GM19455 (cell line): ENCODE measurements around the gene HPS4.

Experiments
- ATAC-seq: cut with Tn5 transposase; IDR thresholded peaks from one replicate; pipeline ENCODE4 v1.9.1; 2021; ENCODE audit not compliant: unreplicated experiment

The HPS4 gene

GRCh38 chr22:26499188-26499703, 15.7 kb upstream of the HPS4 start:
- ATAC-seq: no peak

GRCh38 chr22:26496456-26496855, 12.9 kb upstream of the HPS4 start:
- no peak for ATAC-seq

DNA sequence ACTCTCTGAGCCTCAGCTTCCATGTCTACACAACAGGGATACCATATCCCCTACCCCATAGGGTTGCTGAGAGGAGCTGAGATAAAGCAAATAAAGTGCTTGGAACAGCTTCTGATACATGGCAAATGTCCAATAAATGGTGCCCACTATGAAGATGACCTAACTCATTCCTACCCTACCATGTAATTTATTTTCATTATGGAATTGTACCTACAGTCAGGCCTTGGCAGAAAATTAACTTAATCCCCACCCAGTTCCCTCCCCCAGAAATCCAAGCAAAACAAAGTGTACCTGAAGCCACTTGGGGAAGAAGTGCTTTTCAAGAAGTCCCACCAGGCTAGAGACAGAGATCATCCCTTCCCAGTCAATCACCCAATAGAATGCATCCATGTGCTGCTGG, 10.9 kb upstream of the HPS4 start:
- no peak for ATAC-seq

GRCh38 chr22:26492220-26492619, 8.6 kb upstream of the HPS4 start:
- no peak for ATAC-seq

DNA sequence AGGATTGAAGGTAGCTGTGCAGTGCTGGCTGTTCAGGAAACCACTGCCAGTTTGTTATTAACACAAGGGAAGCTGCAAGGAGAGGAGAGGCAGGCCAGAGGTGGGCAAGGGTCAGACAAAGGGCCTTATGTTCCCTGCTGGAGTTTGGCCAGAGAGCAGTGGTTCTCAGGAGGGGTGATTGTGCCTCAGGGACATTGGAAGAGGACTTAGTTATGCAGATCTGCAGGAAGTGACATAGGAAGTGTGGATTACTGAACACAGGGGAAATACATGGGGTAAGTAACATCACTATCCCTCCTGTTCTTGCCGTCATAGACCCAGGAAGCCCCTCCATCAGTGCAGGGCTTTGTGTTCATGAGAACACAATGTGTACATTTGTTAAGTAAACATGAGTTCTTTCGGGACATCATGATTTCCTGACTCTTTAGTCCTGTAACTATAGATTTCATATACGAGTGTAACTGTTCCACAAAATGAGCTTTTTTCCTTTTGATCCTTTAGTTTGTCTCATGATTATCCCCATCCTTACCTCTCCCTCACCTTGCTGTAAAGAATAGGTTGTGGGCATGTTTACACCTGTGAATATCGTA, 6.0 kb upstream of the HPS4 start:
- ATAC-seq: no peak

GRCh38 chr22:26487996-26488395, 4.4 kb upstream of the HPS4 start:
- no peak for ATAC-seq

- no peak for ATAC-seq
Measured at GRCh38 chr22:26486394-26486793, 2.8 kb upstream of the HPS4 start.

DNA sequence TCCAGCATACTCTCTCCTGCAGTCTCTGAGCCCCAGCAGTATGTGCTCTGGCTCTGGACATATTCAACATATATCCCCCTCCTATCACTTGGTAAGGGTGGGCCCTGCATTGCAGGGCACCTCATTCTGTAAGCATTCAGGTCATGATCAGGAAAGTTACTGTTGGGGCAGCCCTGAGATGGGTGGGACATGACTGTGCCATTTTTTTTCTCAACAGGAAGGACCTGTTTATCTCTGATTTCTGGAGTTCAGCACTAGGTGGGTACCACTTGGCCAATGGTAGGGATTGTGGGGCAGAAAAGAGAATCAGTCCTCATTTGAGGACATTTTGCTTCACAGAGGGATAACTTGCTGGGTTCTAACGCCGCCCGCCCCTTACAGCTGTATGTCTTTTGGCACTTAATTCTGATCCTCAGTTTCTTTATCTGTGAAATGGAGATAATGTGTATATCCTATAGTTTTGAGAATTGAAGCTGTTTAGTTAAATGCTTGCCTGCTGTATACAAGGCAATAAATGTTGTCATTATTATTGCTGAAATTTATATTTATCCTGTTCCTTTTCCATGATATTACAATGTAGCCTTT, 2.3 kb upstream of the HPS4 start:
- ATAC-seq: no peak

- ATAC-seq: no peak
Measured at GRCh38 chr22:26485013-26485412, 1.4 kb upstream of the HPS4 start.

GRCh38 chr22:26484360-26484706, 750 bp upstream of the HPS4 start:
- ATAC-seq: no peak

- ATAC-seq: no peak
Measured at GRCh38 chr22:26483043-26483438, 542 bp downstream of the HPS4 start.

- ATAC-seq: no peak
Measured at GRCh38 chr22:26482161-26482560, 1.4 kb downstream of the HPS4 start.

- no peak for ATAC-seq
Measured at GRCh38 chr22:26481694-26482093, 1.9 kb downstream of the HPS4 start.

DNA sequence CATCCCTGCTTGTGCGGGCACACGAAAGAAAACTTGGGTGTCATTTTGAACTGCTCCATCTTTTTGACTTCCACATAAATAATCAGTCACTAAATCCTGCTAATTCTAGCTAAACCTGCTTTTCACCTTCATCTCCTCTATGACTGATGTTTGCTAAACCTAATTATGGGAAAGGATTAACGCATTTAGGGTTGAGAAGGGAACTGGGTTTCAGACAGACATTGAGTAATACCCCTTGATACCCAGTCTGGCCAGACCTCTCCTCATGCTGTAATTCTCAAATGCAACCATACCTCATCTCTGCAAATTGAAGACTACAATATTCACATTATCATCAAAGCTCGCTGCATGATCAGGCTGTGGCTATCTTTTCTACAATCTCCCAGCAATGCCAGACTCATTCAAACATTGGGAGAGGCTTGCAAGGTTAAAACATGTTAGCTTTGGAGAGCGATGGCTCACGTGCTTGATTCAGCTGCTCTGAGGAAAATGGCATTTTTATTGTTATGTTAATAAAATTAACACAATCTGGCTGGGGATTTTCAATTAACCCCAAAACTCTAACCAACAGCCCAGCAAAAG, 2.4 kb downstream of the HPS4 start:
- no peak for ATAC-seq

DNA sequence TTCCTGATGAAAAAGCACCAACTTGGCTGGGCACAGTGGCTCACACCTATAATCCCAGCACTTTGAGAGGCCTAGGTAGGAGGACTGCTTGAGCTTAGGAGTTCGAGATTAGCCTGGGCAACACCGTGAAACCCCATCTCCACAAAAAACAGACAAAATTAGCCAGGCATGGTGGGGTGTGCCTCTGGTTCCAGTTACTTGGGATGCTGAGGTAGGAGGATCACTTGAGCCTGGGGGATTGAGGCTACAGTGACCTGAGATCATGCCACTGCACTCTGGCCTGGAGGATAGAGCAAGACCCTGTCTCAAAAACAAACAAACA, 3.0 kb downstream of the HPS4 start:
- ATAC-seq: no peak

GRCh38 chr22:26479792-26480610, 3.6 kb downstream of the HPS4 start:
- no peak for ATAC-seq

DNA sequence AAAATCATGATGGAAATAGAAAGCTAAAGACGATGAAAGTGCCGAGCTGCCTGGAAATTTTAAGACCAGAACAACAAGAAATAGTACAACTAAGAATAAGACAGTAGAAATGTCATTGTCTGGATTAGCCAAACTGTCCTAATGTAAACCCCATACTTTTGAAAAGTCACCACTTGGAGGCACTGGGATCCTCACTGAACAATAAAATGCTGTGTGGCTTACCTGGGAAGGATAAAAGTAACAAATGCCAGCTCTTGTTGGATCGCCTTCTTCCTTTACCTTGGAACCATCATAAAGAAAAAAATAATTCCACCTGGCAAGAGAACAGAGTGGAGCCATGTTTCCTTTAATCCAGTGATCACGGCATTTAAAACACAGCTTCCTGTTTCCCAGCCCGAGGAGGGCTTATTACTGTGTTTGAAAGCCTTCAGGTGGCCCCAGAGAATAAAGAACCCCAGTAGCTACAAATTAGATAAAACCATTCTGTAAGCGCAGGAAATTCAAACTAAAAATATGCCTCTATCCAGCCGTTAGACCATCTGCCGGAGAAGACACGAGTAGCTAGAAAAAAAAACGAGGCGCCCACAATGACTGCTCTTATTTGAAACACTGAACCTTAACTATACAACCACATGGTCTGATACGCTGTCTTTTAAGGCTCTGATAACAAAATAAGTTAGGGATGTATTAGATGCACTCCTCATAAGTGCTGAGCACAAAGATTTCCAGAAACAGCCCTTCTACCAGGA, 4.4 kb downstream of the HPS4 start:
- ATAC-seq: no peak

DNA sequence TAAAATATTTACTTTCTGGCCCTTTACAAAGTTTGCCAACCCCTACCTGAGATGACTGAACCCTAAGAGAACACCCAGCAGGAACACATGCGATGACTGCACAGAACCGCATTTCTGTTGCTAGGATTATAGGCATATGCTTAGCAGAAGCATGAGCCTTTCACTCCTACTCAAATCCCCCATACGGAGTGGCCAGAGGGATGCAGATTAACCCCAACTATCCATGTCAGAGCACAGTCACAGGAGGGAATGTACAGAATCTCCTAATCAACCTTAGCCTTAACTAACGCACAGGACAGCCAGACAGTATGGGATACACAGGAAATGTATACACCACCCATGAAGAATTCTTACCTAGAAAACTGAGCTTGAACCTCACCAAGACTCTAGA, 6.2 kb downstream of the HPS4 start:
- ATAC-seq: no peak

- ATAC-seq: no peak
Measured at GRCh38 chr22:26476705-26477340, 6.8 kb downstream of the HPS4 start.

GRCh38 chr22:26474682-26475081, 8.9 kb downstream of the HPS4 start:
- no peak for ATAC-seq

- no peak for ATAC-seq
Measured at GRCh38 chr22:26471522-26471921, 12.1 kb downstream of the HPS4 start.
